ENCODE data around the gene ELAPOR2. TPM values are rescaled to one million over a fixed set of nuclear protein-coding genes. Genes with fewer than 3 reads are reported as not detected.

ELAPOR2 gene
- total and polyA plus RNA-seq, 9 of the 15 experiments (the other 6 are each of a cell fraction or from before 2014, with no cell fraction given), result 9.2 to 72.0 (median 35.0) TPM

DNA sequence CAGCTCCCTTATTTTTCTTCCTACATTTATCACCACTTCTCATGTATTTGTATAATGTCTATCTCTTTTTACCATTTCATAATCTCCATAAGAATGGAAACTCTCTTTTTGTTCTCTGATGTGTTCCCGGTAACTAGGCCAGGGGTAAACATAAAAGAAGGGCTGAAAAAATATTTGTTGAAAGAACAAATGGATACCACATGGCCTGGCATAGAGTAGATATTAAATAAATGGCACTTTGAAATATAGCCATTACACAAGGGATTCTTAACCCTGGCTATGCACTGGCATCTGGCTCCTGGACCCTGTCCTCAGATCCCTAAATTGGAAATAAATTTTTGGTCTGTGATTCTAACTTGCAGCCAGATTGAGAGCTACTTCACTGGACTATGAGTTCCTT is 30.4 kb downstream of the ELAPOR2 start:
- 54% methylated on average over 1 of the region's 1 CpG for WGBS (ENCODE audit: insufficient coverage, low coverage, missing lambda C conversion rate)
- no peak; the same call in 2 of the 3 replicates for ATAC-seq
- CTCF ChIA-PET (ENCODE audit: low intra/inter-chr PET ratio), result no interaction called here
- TF ChIP-seq, protein P1, sequence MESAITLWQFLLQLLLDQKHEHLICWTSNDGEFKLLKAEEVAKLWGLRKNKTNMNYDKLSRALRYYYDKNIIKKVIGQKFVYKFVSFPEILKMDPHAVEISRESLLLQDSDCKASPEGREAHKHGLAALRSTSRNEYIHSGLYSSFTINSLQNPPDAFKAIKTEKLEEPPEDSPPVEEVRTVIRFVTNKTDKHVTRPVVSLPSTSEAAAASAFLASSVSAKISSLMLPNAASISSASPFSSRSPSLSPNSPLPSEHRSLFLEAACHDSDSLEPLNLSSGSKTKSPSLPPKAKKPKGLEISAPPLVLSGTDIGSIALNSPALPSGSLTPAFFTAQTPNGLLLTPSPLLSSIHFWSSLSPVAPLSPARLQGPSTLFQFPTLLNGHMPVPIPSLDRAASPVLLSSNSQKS (CRISPR knock-in tag; IDR thresholded peaks at IDR 0.05), result no peak
- TF ChIP-seq, protein P2, sequence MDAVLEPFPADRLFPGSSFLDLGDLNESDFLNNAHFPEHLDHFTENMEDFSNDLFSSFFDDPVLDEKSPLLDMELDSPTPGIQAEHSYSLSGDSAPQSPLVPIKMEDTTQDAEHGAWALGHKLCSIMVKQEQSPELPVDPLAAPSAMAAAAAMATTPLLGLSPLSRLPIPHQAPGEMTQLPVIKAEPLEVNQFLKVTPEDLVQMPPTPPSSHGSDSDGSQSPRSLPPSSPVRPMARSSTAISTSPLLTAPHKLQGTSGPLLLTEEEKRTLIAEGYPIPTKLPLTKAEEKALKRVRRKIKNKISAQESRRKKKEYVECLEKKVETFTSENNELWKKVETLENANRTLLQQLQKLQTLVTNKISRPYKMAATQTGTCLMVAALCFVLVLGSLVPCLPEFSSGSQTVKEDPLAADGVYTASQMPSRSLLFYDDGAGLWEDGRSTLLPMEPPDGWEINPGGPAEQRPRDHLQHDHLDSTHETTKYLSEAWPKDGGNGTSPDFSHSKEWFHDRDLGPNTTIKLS (IDR thresholded peaks at IDR 0.05; ENCODE audit: borderline replicate concordance, low read depth), result 0 out of 2 replicates have a peak, but pooled peaks have one; percentile 4
- TF ChIP-seq ARID1B (IDR thresholded peaks at IDR 0.05), result 0 out of 2 replicates have a peak, but pooled peaks have one; percentile 1
- no peak for TF ChIP-seq RFX7 (CRISPR knock-in tag; IDR thresholded peaks at IDR 0.05)
- TF ChIP-seq POLR2H (tag; IDR thresholded peaks at IDR 0.05; ENCODE audit: low read depth), result no peak
- no peak for TF ChIP-seq GABPB2 (CRISPR knock-in tag; conservative IDR thresholded peaks at IDR 0.05)
- TF ChIP-seq PRPF4 (IDR thresholded peaks at IDR 0.05; ENCODE audit: insufficient read depth, low read depth, low read length, poor library complexity, severe bottlenecking), result no peak
- TF ChIP-seq ZNF668 (CRISPR knock-in tag; IDR thresholded peaks at IDR 0.05), result no peak
- H2AFZ ChIP-seq (ENCODE audit: low read depth, low read length), result no peak overlapping the region
- peak overlapping the region; percentile 24; the same call in 2 of the 3 replicates for H3K27ac ChIP-seq (ENCODE audit: extremely low read depth, low read depth, low read length)
- DNase-seq (ENCODE audit: extremely low read depth in 1 of 4, low spot score in 3 of 4), result no peak
- no TSS peak for BruUV-seq (replicated peaks)
- in situ Hi-C loops (cut with MboI) (no loop called here), intact Hi-C loops (cut with micrococcal nuclease) (no loop called here)
- no peak overlapping the region; a peak in 1 of 4 replicates for H3K9ac ChIP-seq (ENCODE audit: insufficient read depth in 1 of 2, low read depth in 2 of 2, low read length in 2 of 2)
- FAIRE-seq, result no peak
- H3K79me2 ChIP-seq (ENCODE audit: control insufficient read depth, insufficient read depth, low read length), result peaks cover 86% of the 10 kb centered on the region
- H3K4me1 ChIP-seq (replicated peaks in 1 of 2; ENCODE audit: control insufficient read depth in 2 of 2, insufficient read depth in 2 of 2, low read length in 2 of 2), result peaks cover 0 to 7% of the 10 kb centered on the region in 2 experiments; a peak in 2 of 5 replicates
- H3K9me3 ChIP-seq (replicated peaks; ENCODE audit: control insufficient read depth, insufficient read depth, low read depth, low read length), result no peaks in the 10 kb centered on the region; the same call in 1 of the 2 replicates
- H3K4me2 ChIP-seq (ENCODE audit: insufficient read depth, low read length), result no peak overlapping the region
- H3K36me3 ChIP-seq (ENCODE audit: control insufficient read depth, insufficient read depth, low read length), result no peaks in the 10 kb centered on the region
- H4K20me1 ChIP-seq (replicated peaks; ENCODE audit: control insufficient read depth, insufficient read depth, low read length), result no peaks in the 10 kb centered on the region
- POLR2A ChIA-PET, result interaction anchor here (0.6 to 4.0 kb wide), 5 partner anchors 7 to 123 kb away, joined by 3 to 24 read pairs (median 4); partner anchors contain the start of gene DMTF1
- H3K9me1 ChIP-seq (ENCODE audit: control insufficient read depth, insufficient read depth, low read length), result no peaks in the 10 kb centered on the region
- H3K4me3 ChIP-seq, result no peak overlapping the region
- no peaks in the 10 kb centered on the region for H3K27me3 ChIP-seq (ENCODE audit: control insufficient read depth in 2 of 2, insufficient read depth in 2 of 2, low read length in 2 of 2)

Data from K562 (cell line).